Measurements from ENCODE around the gene LMCD1.

The LMCD1 gene

DNA sequence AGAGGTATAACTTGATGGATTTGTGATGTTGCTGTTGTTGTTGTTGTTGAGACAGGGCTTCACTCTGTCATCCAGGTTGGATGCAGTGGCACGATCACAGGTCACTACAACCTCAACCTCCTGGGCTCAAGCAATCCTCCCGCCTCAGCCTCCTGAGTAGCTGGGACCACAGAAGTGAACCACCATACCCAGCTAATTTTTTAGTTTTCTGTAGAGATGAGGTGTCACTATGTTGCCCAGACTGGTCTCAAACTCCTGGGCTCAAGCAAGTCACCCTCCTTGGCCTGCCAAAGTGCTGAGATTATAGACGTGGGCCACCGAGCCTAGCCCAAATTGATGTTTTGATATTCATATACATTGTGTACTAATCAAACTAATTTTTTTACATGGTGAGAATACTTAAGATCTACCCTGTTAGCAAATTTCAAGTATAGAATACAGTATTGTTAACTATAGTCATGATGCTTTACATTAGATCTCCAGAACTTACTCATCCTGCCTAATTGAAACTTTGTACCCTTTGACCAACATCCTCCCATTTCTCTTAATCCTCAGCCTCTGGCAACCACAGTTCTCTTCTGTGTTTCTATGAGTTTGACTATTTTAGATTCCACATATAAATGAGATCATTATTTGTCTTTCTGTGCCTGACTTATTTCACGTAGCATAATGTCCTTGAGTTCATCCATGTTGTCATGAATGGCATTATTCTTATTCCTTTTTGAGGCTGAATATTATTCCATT, 23.2 kb downstream of the LMCD1 start:
- no peaks in the 10 kb centered on the region for H3K36me3 ChIP-seq
- no peaks in the 10 kb centered on the region for H3K9me3 ChIP-seq (ENCODE audit: severe bottlenecking)
- no peak overlapping the region for H3K27ac ChIP-seq
- DNase-seq: no peak
- H3K4me3 ChIP-seq (ENCODE audit: low read depth, low read length): no peak overlapping the region
- no peaks in the 10 kb centered on the region for H3K27me3 ChIP-seq (ENCODE audit: insufficient read depth, low read depth, severe bottlenecking)
- TF ChIP-seq, protein P1, sequence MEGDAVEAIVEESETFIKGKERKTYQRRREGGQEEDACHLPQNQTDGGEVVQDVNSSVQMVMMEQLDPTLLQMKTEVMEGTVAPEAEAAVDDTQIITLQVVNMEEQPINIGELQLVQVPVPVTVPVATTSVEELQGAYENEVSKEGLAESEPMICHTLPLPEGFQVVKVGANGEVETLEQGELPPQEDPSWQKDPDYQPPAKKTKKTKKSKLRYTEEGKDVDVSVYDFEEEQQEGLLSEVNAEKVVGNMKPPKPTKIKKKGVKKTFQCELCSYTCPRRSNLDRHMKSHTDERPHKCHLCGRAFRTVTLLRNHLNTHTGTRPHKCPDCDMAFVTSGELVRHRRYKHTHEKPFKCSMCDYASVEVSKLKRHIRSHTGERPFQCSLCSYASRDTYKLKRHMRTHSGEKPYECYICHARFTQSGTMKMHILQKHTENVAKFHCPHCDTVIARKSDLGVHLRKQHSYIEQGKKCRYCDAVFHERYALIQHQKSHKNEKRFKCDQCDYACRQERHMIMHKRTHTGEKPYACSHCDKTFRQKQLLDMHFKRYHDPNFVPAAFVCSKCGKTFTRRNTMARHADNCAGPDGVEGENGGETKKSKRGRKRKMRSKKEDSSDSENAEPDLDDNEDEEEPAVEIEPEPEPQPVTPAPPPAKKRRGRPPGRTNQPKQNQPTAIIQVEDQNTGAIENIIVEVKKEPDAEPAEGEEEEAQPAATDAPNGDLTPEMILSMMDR (IDR thresholded peaks at IDR 0.05; ENCODE audit: low read depth, low read length): no peak

DNA sequence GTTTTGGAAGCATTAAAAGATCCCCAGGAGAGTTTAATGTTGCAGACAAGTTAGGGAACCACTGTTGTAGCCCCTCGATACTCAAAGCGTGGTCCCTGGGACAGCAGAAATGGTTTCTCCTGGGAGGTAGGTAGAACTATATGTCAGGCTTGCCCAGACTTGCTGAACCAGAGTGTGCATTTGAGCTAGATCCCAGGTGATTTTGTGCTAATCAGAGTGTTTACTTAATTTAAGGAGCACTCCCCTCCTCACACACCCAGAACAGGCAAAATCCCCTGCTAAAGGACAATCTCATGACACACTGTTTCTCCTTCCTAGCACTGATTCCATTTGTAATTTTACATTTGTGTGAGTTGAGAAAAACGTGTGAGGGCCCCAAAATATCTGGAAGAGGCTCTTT, 24.3 kb downstream of the LMCD1 start:
- Histone ChIP-seq H3K36me3 (no peaks in the 10 kb centered on the region; the same call in 1 of the 2 replicates), H3K4me3 (ENCODE audit: low read depth, low read length) (no peak overlapping the region), H3K27ac (no peak overlapping the region), H3K9me3 (ENCODE audit: severe bottlenecking) (no peaks in the 10 kb centered on the region), H3K27me3 (ENCODE audit: insufficient read depth, low read depth, severe bottlenecking) (no peaks in the 10 kb centered on the region)
- DNase-seq: no peak
- TF ChIP-seq, protein P1 (IDR thresholded peaks at IDR 0.05; ENCODE audit: low read depth, low read length): no peak

DNA sequence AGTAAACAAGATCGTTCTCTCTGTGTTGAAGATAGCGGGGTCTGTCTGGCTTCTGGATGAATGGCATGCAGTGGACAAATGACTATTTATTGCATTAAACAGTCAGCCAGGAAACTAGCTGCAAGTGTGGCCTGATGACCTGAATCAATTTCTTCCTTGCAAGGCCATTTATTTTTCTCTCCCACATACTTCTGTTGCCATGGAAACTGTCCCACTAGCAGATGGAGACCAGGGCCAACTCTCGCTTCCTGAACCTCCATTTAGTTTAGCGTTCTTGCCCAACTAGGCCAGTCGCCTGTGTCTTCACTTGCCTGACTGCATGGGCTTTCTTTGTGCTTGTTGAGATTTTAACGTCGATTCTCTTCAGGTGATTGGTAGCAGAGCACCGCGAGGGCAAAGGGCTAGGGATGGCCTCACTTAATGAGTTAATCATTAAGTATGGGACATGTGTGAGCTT, 27.6 kb downstream of the LMCD1 start:
- Histone ChIP-seq H3K36me3 (peaks cover 4% of the 10 kb centered on the region; the same call in 1 of the 2 replicates), H3K9me3 (ENCODE audit: severe bottlenecking) (no peaks in the 10 kb centered on the region), H3K27ac (no peak overlapping the region), H3K4me3 (ENCODE audit: low read depth, low read length) (no peak overlapping the region), H3K27me3 (ENCODE audit: insufficient read depth, low read depth, severe bottlenecking) (no peaks in the 10 kb centered on the region)
- DNase-seq: no peak
- TF ChIP-seq, protein P1 (IDR thresholded peaks at IDR 0.05; ENCODE audit: low read depth, low read length): no peak

DNA sequence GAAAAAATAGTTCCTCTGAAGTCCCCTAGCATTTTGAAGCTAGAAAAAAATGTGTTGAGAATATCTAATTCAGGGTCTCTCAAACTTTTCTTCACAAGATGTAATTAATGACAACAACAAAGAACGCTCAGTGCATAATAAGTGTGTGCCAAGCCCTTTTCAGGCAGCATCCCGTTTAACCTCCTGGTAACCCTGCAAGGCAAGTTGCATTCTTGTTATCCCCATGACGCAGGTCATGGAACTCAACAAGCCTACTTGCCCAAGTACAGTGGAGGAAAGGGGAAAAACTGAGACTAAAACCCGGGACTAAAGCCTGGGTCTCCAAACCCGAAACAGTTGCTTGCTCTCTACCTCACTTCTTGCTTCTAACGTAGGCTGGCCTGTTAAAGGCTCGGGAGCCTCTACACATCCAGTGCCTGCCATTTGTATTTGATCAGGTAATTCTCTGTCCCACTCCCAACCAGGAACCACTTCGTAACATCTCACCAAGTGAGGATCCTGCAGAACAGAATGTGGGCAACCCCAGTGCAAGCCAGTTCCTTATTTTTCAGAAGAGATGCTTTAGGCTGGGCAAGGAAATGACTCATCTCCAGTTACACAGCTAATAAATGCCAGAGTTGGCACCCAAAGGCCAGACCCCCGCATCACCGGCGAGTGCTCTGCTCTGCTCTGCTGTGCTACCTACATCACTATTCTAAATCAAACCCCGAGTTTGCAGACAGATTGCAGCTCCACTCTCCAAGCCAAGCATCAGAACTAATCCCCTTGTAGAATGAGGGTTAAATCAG, 28.3 kb downstream of the LMCD1 start:
- no peak for DNase-seq
- H3K36me3 ChIP-seq: peaks cover 4% of the 10 kb centered on the region; the same call in 1 of the 2 replicates
- TF ChIP-seq, protein P1 (IDR thresholded peaks at IDR 0.05; ENCODE audit: low read depth, low read length): no peak
- H3K27me3 ChIP-seq (ENCODE audit: insufficient read depth, low read depth, severe bottlenecking): no peaks in the 10 kb centered on the region
- H3K4me3 ChIP-seq (ENCODE audit: low read depth, low read length): no peak overlapping the region
- H3K9me3 ChIP-seq (ENCODE audit: severe bottlenecking): no peaks in the 10 kb centered on the region
- no peak overlapping the region for H3K27ac ChIP-seq

DNA sequence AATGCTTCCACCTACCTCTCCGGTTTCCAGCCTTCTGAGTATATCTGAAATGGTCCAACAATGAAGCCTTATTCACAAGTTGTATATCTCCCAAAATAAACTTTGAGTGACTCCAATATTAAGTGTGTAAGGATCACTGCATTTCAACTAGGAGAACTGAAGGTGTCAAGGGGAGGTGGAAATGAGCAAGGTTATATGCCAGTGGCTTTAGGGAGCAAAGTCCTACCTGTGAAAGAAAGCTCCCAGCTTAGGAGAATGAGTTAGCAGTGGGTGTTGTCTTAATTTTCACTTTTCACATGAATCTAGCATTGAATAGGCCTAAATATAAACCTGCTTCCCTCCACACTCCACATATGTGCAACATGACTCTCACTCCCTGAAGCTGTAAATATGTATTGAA, 29.0 kb downstream of the LMCD1 start:
- DNase-seq: no peak
- TF ChIP-seq, protein P1 (IDR thresholded peaks at IDR 0.05; ENCODE audit: low read depth, low read length): no peak
- no peak overlapping the region for H3K4me3 ChIP-seq (ENCODE audit: low read depth, low read length)
- no peaks in the 10 kb centered on the region for H3K27me3 ChIP-seq (ENCODE audit: insufficient read depth, low read depth, severe bottlenecking)
- no peak overlapping the region for H3K27ac ChIP-seq
- peaks cover 4% of the 10 kb centered on the region; the same call in 1 of the 2 replicates for H3K36me3 ChIP-seq
- H3K9me3 ChIP-seq (ENCODE audit: severe bottlenecking): no peaks in the 10 kb centered on the region
